Activated T-cell treated with anti-CD3 and anti-CD28 coated beads, Interleukin-2, amount 50 U/mL, for 48 hours (primary cell): ENCODE results near the gene SDF4.

Experiments
- DNase-seq, 2 experiments: peaks; one replicate each; pipeline ENCODE4 v3.0.0-alpha.2; 2020

SDF4 gene

DNA sequence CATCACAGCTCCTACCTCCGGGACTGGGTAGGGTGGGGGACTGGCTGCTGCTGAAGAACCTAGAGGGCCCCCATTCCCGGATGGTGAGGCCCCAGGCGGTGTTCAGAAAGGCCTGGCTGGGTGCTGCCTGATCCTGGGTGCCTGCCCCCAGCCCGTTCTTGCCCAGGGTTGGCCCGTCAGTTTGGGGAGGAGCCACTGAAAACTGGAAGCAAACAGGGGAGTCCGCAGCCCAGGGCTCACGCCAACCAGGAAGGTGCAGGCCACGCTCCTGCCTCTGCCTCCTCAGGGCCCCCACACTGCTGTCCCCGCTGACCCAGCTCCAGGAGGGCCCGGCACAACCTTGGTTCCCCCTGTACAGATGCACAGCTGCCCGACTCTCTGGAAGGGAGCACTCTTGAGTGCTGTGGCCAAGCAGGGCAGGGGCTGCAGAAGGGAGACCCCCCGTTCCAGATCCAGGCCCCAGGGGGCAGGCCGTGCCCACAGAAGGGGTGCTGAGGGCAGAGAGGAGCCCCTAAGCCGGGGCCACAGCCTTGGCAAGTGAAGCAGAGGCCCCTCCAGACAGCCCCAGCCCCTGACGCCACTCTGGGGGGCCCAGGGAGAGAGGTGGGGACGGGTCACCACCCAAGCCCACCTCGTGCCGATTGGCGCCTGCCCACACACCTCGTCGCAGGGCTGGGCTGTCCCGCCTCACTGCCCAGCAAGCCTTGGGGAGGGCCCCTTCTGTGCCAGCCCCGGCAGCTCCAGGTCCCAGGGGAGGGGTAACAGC lies 9.2 kb upstream of the SDF4 start:
- DNase-seq: no peak

DNA sequence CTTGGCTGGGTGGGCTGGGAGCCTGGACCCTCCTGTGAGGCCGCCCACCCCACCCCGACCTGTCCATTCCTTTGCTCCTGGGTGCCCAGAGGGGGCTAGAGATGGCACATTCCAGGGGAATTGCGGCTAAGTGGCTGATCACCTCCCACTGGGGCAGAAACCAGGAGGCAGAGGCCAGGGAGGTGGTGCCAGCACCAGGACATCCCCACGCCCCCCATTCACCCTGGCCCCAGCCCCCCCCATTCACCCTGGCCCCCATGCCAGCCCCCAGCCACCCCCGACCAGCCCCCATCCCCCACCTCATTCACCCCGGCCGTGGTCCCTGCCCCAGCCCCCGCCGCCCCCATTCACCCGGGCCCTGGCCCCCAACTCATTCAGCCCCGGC lies 8.5 kb upstream of the SDF4 start:
- no peak for DNase-seq

GRCh38 chr1:1239614-1240347 lies 8.0 kb upstream of the SDF4 start:
- DNase-seq: no peak

DNA sequence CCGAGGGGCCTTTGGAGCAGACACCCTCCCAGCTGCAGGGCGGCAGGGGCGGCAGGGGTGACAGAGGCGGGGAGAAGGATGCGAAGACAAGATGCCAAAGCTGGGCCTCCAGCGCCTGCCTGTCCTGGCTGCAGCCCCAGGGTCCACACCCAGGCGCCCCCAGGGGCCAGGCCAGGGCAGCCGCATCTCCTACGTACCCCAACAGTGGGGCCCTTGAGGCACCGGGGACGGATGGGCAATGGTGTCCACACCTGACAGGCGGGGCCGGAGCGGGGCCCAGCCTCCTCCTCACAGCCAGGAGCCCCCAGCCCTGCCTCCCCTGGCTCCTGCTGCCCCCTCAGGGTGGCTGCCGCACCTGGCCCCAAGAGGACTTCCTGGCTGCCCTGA lies 7.4 kb upstream of the SDF4 start:
- no peak for DNase-seq

- no peak for DNase-seq
These were observed 6.9 kb upstream of the SDF4 start for GRCh38 chr1:1238702-1239178.

- DNase-seq: no peak
These were observed 6.3 kb upstream of the SDF4 start for GRCh38 chr1:1237874-1238701.

- no peak for DNase-seq
These were observed 5.4 kb upstream of the SDF4 start for GRCh38 chr1:1236945-1237873.

- DNase-seq: no peak
These were observed 4.5 kb upstream of the SDF4 start for GRCh38 chr1:1236176-1236763.

- no peak for DNase-seq
These were observed 3.4 kb upstream of the SDF4 start for GRCh38 chr1:1235016-1235744.

DNA sequence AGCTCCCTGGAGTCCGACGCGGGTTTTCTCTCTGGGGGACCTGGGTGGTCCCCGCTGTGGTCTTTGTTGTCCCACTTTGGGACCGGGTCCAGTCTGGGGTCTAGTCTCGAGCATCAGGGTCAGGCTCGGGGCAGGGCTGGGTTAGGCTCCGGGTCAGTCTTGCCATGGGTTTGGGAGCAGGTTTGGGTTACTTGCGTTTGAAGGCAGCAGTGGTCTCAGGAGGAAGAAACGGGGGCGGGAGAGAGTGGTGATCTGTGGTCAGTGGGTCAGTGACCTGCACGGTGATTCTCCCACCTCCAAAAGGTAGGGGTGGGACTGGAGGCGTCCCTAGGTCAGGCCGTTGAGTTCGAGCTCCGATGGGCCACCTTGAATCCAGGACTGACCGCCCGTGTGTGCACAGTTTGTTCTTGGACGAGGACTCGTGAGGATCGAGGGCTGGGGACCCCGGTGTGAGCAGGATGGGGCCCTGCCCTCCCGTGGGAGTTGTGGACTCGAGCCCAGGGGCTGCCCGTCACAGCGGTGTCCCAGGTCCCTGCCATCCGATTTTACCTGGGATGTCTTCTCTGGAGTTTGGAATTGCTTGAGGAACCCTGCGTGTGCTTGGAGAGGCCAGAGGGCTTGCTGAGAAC lies 2.5 kb upstream of the SDF4 start:
- DNase-seq: no peak

DNA sequence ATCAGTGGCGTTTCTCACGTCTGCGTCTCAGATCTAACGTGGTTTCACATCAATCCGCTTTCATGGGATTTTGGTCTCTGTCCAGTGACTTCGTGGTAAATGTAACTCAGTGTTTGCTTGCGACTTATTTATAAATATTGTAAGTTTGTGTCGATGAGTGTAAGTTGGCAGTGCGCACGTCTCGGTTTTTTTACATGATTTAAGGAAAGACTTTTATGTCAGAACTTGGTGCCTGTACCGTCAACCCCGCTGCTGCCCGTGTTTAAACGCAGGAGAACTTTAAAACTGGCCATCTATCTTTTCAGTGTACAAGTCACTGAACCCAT lies 1.7 kb upstream of the SDF4 start:
- DNase-seq: no peak

DNA sequence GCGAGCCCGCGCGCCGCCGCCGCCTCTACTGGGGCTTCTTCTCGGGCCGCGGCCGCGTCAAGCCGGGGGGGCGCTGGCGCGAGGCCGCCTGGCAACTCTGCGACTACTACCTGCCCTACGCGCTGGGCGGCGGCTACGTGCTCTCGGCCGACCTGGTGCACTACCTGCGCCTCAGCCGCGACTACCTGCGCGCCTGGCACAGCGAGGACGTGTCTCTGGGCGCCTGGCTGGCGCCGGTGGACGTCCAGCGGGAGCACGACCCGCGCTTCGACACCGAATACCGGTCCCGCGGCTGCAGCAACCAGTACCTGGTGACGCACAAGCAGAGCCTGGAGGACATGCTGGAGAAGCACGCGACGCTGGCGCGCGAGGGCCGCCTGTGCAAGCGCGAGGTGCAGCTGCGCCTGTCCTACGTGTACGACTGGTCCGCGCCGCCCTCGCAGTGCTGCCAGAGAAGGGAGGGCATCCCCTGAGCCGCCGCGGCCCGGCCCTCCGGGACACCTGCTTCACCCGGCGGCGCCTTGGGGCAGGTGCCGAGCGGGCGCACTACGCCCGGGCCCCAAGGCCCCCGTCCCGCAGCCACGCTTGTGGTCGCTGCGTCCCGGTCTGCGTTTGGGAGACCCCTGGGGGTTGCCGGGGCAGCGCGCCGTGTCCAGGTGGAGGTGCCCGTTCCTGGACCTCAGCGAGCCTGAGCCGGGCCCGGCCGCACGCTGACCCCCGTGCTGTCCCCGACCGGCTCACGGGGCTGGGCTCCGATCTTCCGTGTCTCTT lies 1.2 kb upstream of the SDF4 start:
- DNase-seq: no peak

GRCh38 chr1:1232208-1232795 lies 501 bp upstream of the SDF4 start, which contains the start of gene B3GALT6:
Gene B3GALT6 (plus strand): TSS chr1:1232237. CDS start chr1:1232279, 42 bp downstream.
- no peak for DNase-seq

GRCh38 chr1:1230656-1231399 lies 973 bp downstream of the SDF4 start:
- DNase-seq: no peak

DNA sequence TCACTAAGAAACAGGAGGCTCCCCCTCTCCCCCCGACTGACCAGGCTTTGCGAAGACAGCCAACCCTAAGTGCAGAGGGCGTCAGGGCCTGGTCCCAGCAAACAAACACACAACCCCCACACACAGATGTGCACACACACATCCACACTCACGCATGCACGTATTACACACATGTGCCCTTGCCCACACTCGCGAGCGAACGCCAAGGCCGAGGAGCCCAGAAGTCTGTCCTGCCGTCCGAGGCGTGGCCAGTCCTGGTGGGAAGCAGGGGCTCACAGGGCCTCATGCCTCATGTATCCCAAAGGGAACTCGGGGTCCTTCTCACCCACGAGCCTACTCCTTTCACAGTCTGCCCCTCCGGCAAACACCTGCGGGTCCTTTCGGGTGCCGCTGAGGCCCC lies 2.0 kb downstream of the SDF4 start:
- no peak for DNase-seq

- no peak for DNase-seq
These were observed 3.0 kb downstream of the SDF4 start for GRCh38 chr1:1228596-1229321.

DNA sequence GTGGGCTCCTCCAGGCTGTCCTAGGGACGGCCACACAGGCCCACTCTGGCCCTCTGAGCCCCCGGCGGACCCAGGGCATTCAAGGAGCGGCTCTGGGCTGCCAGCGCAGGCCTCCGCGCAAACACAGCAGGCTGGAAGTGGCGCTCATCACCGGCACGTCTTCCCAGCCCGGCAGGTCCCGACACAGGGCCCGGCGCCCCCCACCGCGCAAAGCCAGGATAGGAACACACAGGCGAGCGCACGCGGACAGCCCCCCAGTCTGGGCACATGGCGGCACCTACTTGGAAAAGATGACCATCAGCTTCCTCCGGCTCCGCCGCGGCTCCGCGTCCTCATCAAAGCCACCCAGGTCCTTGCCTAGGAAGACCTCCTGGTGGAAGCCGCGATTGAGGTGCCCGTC lies 3.6 kb downstream of the SDF4 start:
- no peak for DNase-seq

DNA sequence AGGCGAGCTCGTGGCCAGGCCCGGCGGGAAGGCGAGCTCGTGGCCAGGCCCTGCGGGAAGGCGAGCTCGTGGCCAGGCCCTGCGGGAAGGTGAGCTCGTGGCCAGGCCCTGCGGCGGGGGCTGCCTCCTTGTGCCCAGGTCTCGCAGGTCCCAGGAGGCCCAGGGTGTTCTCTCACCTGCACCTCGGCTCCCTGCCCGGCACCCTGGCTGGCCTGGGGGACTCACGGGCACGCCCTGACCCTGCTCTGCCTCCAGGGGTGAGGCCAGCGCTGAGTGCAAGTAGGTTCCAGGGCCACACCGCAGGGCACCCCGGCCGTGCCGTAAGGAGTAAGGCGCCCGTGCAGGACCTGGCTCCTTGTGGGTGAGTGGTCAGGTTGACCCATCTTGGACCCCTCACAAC lies 4.4 kb downstream of the SDF4 start:
- DNase-seq: no peak
